ENCODE measurements around the gene OVOL3.

The OVOL3 gene

DNA sequence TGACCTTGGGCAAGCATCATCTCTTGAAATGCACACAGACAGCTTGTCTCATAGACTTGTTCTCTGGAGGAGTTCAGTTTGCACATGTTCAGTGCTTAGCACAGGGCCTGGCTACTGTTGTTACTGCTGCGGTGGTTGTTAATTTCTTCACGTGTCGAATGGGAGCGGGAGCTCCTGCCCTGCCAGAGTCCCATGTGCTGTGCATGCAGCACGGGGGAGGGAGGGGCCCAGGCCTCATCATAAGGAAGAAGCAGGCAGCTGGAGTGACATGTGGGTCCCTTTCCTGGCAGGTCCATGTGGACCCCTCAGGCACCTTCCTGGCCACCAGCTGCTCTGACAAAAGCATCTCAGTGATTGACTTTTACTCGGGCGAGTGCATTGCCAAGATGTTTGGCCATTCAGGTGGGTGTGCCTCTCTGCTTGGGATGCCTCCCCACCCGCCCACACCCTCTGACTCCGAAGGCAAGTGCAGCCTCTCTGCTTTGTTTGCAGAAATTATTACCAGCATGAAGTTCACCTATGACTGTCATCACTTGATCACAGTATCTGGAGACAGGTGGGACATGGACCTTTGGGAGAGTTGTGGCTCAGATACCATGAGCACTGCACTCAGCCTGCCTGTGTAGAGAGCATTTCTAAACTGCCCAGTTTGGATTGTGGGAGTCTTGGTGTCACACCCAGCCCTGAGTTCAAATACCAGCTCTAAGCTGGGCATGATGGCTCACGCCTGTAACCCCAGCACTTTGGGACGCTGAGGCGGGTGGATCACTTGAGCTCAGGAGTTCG lies 19.8 kb upstream of the OVOL3 start:
- Mint-ChIP-seq H3K36me3 (peaks cover 1% of the 10 kb centered on the region), H3K27ac (no peak overlapping the region), H3K4me3 (no peak overlapping the region), H3K4me1 (peaks cover 13% of the 10 kb centered on the region), H3K27me3 (no peaks in the 10 kb centered on the region), H3K9me3 (no peaks in the 10 kb centered on the region)
- no peak for ATAC-seq

GRCh38 chr19:36092566-36092965 lies 18.4 kb upstream of the OVOL3 start:
- Mint-ChIP-seq H3K27me3 (no peaks in the 10 kb centered on the region), H3K4me3 (no peak overlapping the region), H3K36me3 (no peaks in the 10 kb centered on the region), H3K4me1 (peaks cover 13% of the 10 kb centered on the region), H3K9me3 (no peaks in the 10 kb centered on the region), H3K27ac (peak overlapping the region; percentile 67)
- ATAC-seq: no peak

DNA sequence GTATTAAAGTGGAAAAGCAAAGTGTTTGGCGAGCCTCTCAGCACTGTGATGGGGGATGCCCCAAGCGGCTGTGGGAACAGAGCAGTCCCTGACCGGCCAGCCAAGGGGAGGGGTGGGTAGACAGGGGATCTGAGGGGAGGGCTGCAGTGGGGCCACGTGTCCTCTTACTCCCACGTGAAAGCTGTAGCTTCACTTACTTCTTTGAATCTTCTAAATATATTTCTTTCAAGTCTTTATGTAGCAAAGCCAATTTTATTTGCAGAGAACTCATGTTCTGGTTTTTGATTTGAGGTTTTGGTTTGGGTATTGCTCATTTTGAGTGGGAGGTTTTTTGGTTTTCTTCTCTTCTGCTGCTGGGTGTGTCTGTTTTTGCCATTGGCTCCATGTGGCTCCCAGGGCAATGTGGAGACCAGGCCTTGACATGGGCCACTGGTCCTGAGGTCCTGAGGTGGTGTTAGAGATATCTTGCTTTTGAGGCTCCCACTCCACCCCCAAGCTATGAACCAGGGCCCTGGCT lies 17.7 kb upstream of the OVOL3 start:
- Mint-ChIP-seq H3K4me3 (no peak overlapping the region), H3K27ac (peak overlapping the region; percentile 67), H3K9me3 (no peaks in the 10 kb centered on the region), H3K4me1 (peaks cover 13% of the 10 kb centered on the region), H3K36me3 (no peaks in the 10 kb centered on the region), H3K27me3 (no peaks in the 10 kb centered on the region)
- peak; percentile 81 for ATAC-seq

- Mint-ChIP-seq H3K9me3 (no peaks in the 10 kb centered on the region), H3K27me3 (no peaks in the 10 kb centered on the region), H3K27ac (peak overlapping the region; percentile 67), H3K36me3 (no peaks in the 10 kb centered on the region), H3K4me3 (no peak overlapping the region), H3K4me1 (peaks cover 13% of the 10 kb centered on the region)
- no peak for ATAC-seq
Observed at GRCh38 chr19:36093687-36094086, 17.3 kb upstream of the OVOL3 start.

- Mint-ChIP-seq H3K4me1 (peaks cover 20% of the 10 kb centered on the region), H3K27me3 (no peaks in the 10 kb centered on the region), H3K9me3 (no peaks in the 10 kb centered on the region), H3K27ac (no peak overlapping the region), H3K4me3 (no peak overlapping the region), H3K36me3 (no peaks in the 10 kb centered on the region)
- no peak for ATAC-seq
Observed at GRCh38 chr19:36097036-36097435, 13.9 kb upstream of the OVOL3 start.

DNA sequence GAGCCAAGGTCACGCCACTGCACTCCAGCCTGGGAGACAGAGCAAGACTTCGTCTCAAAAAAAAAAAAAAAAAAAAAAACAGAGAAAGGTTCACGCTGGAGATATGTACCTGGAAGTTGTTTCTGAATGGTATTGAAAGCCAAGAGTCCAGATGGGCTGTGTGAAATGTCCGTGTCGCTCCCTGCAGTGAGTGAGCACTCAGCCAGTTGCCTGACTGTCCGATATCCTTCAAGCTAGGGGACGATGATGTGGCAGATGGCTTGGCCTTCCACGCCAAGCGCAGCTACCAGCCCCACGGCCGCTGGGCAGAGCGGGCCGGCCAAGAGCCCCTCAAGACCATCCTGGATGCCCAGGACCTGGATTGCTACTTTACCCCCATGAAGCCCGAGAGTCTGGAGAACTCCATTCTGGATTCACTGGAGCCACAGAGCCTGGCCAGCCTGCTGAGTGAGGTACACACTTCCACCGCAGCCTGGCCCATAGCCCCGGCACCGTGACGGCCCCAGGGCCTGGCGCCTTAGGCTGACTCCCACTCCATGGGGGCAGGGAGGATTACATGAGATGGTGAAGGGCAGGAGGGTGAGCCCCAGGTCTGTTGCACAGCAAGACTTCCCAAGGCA lies 11.7 kb upstream of the OVOL3 start:
- H3K27me3 Mint-ChIP-seq: no peaks in the 10 kb centered on the region
- peaks cover 12% of the 10 kb centered on the region for H3K36me3 Mint-ChIP-seq
- no peak overlapping the region for H3K4me3 Mint-ChIP-seq
- ATAC-seq: no peak
- peaks cover 6% of the 10 kb centered on the region for H3K4me1 Mint-ChIP-seq
- no peak overlapping the region for H3K27ac Mint-ChIP-seq
- no peaks in the 10 kb centered on the region for H3K9me3 Mint-ChIP-seq

DNA sequence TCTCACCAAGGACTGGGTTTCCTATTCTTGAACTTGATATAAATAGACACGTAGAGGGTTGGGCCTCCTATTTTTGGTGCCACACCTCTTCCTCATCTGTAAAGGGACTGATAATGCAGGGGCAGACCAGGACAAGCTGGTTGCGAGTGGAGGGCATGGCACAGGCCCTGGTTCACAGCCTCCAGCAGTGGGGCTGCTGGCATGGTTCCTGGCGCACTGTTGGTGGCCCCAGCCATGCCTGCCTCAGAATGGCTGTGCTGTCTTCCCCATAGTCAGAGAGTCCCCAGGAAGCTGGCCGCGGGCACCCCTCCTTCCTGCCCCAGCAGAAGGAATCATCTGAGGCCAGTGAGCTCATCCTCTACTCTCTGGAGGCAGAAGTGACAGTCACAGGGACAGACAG lies 10.5 kb upstream of the OVOL3 start:
- peaks cover 12% of the 10 kb centered on the region for H3K36me3 Mint-ChIP-seq
- no peaks in the 10 kb centered on the region for H3K27me3 Mint-ChIP-seq
- no peak overlapping the region for H3K27ac Mint-ChIP-seq
- no peaks in the 10 kb centered on the region for H3K9me3 Mint-ChIP-seq
- no peak for ATAC-seq
- peaks cover 6% of the 10 kb centered on the region for H3K4me1 Mint-ChIP-seq
- no peak overlapping the region for H3K4me3 Mint-ChIP-seq

DNA sequence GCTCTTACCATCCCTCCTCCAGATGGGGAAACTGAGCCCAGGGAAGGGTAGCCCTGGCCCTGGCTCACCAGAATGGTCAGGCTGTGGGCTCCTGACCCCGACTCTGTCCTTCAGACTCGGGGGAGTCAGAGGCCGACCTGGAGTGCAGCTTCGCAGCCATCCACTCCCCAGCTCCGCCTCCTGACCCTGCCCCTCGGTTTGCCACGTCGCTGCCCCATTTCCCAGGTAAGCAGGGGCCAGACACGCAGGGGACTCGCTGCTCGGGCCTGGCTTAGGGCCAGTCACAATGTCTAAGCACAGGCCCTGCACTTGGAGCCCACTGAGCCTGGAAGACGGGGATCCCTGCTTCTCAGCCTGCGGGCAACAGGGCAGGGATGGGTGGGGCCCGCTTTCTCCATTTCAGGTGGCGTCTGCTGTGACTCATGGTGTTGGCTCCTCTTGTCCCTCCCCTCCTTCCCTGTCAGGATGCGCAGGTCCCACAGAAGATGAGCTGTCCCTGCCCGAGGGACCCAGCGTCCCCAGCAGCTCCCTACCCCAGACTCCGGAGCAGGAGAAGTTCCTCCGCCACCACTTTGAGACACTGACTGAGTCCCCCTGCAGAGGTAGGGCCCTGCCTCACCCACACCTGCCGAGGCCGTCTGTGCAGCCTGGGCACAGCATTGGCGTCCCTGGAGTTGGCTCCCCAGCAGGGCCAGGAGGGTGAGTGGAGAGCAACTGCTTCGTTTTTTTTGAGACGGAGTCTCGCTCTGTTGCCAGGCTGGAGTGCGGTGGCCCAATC lies 9.2 kb upstream of the OVOL3 start:
- H3K27me3 Mint-ChIP-seq: no peaks in the 10 kb centered on the region
- ATAC-seq: no peak
- H3K4me3 Mint-ChIP-seq: no peak overlapping the region
- H3K27ac Mint-ChIP-seq: no peak overlapping the region
- no peaks in the 10 kb centered on the region for H3K9me3 Mint-ChIP-seq
- H3K36me3 Mint-ChIP-seq: peaks cover 12% of the 10 kb centered on the region
- H3K4me1 Mint-ChIP-seq: peaks cover 6% of the 10 kb centered on the region

GRCh38 chr19:36103040-36103626 lies 7.8 kb upstream of the OVOL3 start:
- no peak for ATAC-seq

GRCh38 chr19:36103842-36104552 lies 6.9 kb upstream of the OVOL3 start:
- H3K27ac Mint-ChIP-seq: no peak overlapping the region
- ATAC-seq: no peak
- peaks cover 12% of the 10 kb centered on the region for H3K36me3 Mint-ChIP-seq
- peaks cover 6% of the 10 kb centered on the region for H3K4me1 Mint-ChIP-seq
- no peaks in the 10 kb centered on the region for H3K9me3 Mint-ChIP-seq
- no peak overlapping the region for H3K4me3 Mint-ChIP-seq
- H3K27me3 Mint-ChIP-seq: no peaks in the 10 kb centered on the region

More at GRCh38 chr19:36103040-36103626, 7.8 kb upstream of the OVOL3 start:
- H3K9me3 Mint-ChIP-seq: no peaks in the 10 kb centered on the region
- peaks cover 12% of the 10 kb centered on the region for H3K36me3 Mint-ChIP-seq
- no peaks in the 10 kb centered on the region for H3K27me3 Mint-ChIP-seq
- no peak overlapping the region for H3K4me3 Mint-ChIP-seq
- peaks cover 6% of the 10 kb centered on the region for H3K4me1 Mint-ChIP-seq
- H3K27ac Mint-ChIP-seq: no peak overlapping the region

GRCh38 chr19:36106441-36106840 lies 4.5 kb upstream of the OVOL3 start:
- Mint-ChIP-seq H3K4me3 (no peak overlapping the region), H3K4me1 (no peaks in the 10 kb centered on the region), H3K36me3 (peaks cover 14% of the 10 kb centered on the region), H3K27ac (no peak overlapping the region), H3K27me3 (no peaks in the 10 kb centered on the region), H3K9me3 (no peaks in the 10 kb centered on the region)
- ATAC-seq: no peak

GRCh38 chr19:36106991-36107390 lies 4.0 kb upstream of the OVOL3 start:
- Mint-ChIP-seq H3K27me3 (no peaks in the 10 kb centered on the region), H3K4me1 (no peaks in the 10 kb centered on the region), H3K36me3 (peaks cover 18% of the 10 kb centered on the region), H3K4me3 (no peak overlapping the region), H3K9me3 (no peaks in the 10 kb centered on the region), H3K27ac (no peak overlapping the region)
- ATAC-seq: no peak

DNA sequence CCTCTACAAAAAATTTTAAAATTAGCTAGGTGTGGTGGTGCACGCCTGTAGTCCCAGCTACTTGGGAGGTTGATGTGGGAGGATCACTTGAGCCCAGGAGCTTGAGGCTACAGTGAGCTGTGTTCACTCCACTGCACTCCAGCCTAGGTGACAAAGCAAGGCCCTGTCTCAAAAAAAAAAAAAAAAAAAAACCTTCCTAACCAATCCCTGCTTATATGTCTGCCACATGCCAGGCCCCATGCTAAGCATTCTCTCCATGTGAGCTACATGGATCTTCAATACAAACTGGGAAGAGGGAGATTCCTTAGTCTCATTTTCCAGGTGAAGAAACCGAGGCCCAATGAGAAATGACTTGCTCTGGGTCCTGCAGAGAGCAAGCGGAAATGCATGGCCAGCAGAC lies 2.3 kb upstream of the OVOL3 start:
- Mint-ChIP-seq H3K27ac (no peak overlapping the region), H3K4me3 (no peak overlapping the region), H3K4me1 (peaks cover 12% of the 10 kb centered on the region), H3K27me3 (no peaks in the 10 kb centered on the region), H3K9me3 (no peaks in the 10 kb centered on the region), H3K36me3 (peaks cover 19% of the 10 kb centered on the region)
- ATAC-seq: no peak

DNA sequence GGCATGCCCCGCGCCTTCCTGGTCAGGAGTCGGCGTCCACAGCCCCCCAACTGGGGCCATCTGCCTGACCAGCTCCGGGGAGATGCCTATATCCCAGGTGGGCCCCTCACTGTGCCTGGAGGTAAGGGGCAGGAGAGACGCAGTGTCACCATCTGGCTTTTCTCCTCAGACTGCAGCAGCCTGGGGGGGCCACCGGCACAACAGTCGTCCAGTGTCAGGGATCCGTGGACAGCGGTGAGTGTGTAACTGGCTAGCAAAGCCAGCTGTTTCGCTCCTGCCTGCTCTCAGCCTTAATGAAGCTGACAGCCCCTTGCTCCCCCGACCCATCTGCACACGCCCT lies 227 bp downstream of the OVOL3 start:
- H3K27ac Mint-ChIP-seq: no peak overlapping the region
- no peak overlapping the region for H3K4me3 Mint-ChIP-seq
- H3K36me3 Mint-ChIP-seq: peaks cover 27% of the 10 kb centered on the region

GRCh38 chr19:36112678-36113077 lies 1.7 kb downstream of the OVOL3 start:
- Mint-ChIP-seq H3K9me3 (no peaks in the 10 kb centered on the region), H3K27me3 (no peaks in the 10 kb centered on the region), H3K27ac (no peak overlapping the region), H3K36me3 (peaks cover 36% of the 10 kb centered on the region), H3K4me1 (peaks cover 38% of the 10 kb centered on the region), H3K4me3 (peak overlapping the region; percentile 47)
- ATAC-seq: no peak

More for the DNA sequence above, 227 bp downstream of the OVOL3 start:
- ATAC-seq: no peak
- no peaks in the 10 kb centered on the region for H3K27me3 Mint-ChIP-seq
- H3K9me3 Mint-ChIP-seq: no peaks in the 10 kb centered on the region
- H3K4me1 Mint-ChIP-seq: peaks cover 25% of the 10 kb centered on the region

Data from stimulated activated memory B cell treated with anti-CD40 and anti-IgM and Interleukin-4, amounts not matched to agents 10 μg/mL and 1 μg/mL and 100 μg/mL, for 72 hours (primary cell).